ENCODE data around the gene S100A5. TPM values are rescaled to one million over a fixed set of nuclear protein-coding genes. Genes with fewer than 3 reads are reported as not detected.
A peak's percentile ranks its signal among the peaks of the same experiment; 100 is the strongest.

The S100A5 gene
- total RNA-seq, 1 donor from 2014 or later, result 0.47 TPM

GRCh38 chr1:153505576-153505975 lies 35.2 kb downstream of the S100A5 start:
- no peak overlapping the region for H3K4me3 Mint-ChIP-seq (ENCODE audit: unreplicated experiment)
- no peak for DNase-seq (ENCODE audit: low spot score)
- H3K36me3 Mint-ChIP-seq (ENCODE audit: low read depth), result no peaks in the 10 kb centered on the region
- TF ChIP-seq CTCF (IDR thresholded peaks at IDR 0.05), result no peak
- H3K9me3 Mint-ChIP-seq (ENCODE audit: low read depth), result no peaks in the 10 kb centered on the region
- H3K4me1 Mint-ChIP-seq (ENCODE audit: low read depth), result peaks cover 31% of the 10 kb centered on the region
- no peak overlapping the region for H3K27ac Mint-ChIP-seq (ENCODE audit: unreplicated experiment)
- H3K27me3 Mint-ChIP-seq (ENCODE audit: low read depth), result no peaks in the 10 kb centered on the region

DNA sequence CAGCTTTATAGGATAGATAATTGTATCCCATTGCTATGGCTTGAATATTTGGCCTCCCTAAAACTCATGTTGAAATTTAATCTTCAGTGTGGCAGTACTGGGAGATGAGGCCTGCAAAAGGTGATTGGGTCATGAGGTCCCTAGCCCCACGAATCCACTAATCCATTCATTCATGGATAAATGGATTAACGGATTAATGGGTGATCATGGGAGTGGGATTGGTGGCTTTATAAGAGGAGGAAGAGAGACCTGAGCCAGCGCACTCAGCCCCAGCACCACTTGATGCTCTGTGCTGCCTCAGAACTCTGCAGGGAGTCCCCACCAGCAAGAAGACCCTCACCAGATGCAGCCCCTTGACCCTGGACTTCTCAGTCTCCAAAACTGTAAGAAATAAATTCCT lies 37.0 kb downstream of the S100A5 start:
- Mint-ChIP-seq H3K9me3 (ENCODE audit: low read depth) (no peaks in the 10 kb centered on the region), H3K27me3 (ENCODE audit: low read depth) (peaks cover 14% of the 10 kb centered on the region), H3K4me1 (ENCODE audit: low read depth) (peaks cover 27% of the 10 kb centered on the region), H3K36me3 (ENCODE audit: low read depth) (no peaks in the 10 kb centered on the region), H3K27ac (ENCODE audit: unreplicated experiment) (no peak overlapping the region), H3K4me3 (ENCODE audit: unreplicated experiment) (no peak overlapping the region)
- DNase-seq (ENCODE audit: low spot score), result no peak
- no peak for TF ChIP-seq CTCF (IDR thresholded peaks at IDR 0.05)

DNA sequence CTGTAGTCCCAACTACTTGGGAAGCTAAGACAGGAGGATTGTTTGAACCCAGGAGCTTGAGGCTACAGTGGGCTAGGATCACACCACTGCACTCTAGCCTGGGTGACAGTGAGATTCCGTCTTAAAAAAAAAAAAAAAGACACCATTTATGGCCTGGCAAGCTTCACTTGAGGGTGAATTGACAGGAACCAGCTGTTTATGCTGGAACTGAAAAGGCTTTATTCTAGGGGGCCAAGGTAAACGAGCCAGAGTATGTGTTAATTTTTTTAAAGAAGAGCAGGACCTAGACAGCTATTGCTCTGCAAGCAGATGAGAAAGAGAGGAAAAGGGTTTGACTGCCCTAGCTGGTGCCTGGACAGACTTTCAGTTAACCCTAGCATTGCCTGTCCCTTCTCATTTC lies 42.0 kb downstream of the S100A5 start:
- H3K27ac Mint-ChIP-seq (ENCODE audit: unreplicated experiment), result no peak overlapping the region
- no peaks in the 10 kb centered on the region for H3K4me1 Mint-ChIP-seq (ENCODE audit: low read depth)
- peaks cover 29% of the 10 kb centered on the region for H3K27me3 Mint-ChIP-seq (ENCODE audit: low read depth)
- no peak for TF ChIP-seq CTCF (IDR thresholded peaks at IDR 0.05)
- DNase-seq (ENCODE audit: low spot score), result no peak
- no peak overlapping the region for H3K4me3 Mint-ChIP-seq (ENCODE audit: unreplicated experiment)
- H3K9me3 Mint-ChIP-seq (ENCODE audit: low read depth), result no peaks in the 10 kb centered on the region
- H3K36me3 Mint-ChIP-seq (ENCODE audit: low read depth), result no peaks in the 10 kb centered on the region

- Mint-ChIP-seq H3K4me3 (ENCODE audit: unreplicated experiment) (no peak overlapping the region), H3K27me3 (ENCODE audit: low read depth) (peaks cover 47% of the 10 kb centered on the region), H3K36me3 (ENCODE audit: low read depth) (no peaks in the 10 kb centered on the region), H3K9me3 (ENCODE audit: low read depth) (no peaks in the 10 kb centered on the region), H3K4me1 (ENCODE audit: low read depth) (peaks cover 3% of the 10 kb centered on the region), H3K27ac (ENCODE audit: unreplicated experiment) (no peak overlapping the region)
- TF ChIP-seq CTCF (IDR thresholded peaks at IDR 0.05), result no peak
- DNase-seq (ENCODE audit: low spot score), result no peak
Measured at GRCh38 chr1:153495536-153495935, 45.2 kb downstream of the S100A5 start.

DNA sequence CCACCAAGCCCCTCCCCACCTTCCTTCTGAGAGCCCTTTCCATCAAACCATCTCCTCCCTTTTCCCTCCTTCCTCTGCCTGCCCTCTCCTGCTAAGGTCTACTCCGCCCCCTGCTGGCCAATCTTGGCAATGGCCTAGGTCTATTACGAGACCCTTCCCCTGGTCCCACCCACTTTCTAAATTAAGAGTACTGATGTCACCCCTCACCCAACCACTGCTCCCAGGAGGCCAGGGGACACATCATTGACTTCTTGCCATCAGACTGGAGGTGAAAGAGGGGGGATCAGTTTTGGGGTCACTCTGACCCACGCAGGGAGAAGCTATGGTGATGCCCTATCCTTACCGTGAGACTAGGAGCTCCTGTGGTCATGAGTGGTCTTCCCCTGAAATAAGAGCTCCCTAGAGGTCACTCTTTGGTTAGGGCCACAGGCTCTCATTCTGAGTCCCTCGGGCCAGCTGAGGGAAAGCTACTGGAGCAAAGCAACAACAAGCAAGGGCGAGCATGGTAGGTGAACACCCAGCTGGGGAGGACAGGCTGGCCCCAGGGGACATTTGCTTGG lies 45.7 kb downstream of the S100A5 start:
- H3K4me3 Mint-ChIP-seq (ENCODE audit: unreplicated experiment), result no peak overlapping the region
- H3K9me3 Mint-ChIP-seq (ENCODE audit: low read depth), result no peaks in the 10 kb centered on the region
- peaks cover 6% of the 10 kb centered on the region for H3K4me1 Mint-ChIP-seq (ENCODE audit: low read depth)
- H3K36me3 Mint-ChIP-seq (ENCODE audit: low read depth), result no peaks in the 10 kb centered on the region
- no peak for DNase-seq (ENCODE audit: low spot score)
- H3K27ac Mint-ChIP-seq (ENCODE audit: unreplicated experiment), result no peak overlapping the region
- TF ChIP-seq CTCF (IDR thresholded peaks at IDR 0.05), result peak; percentile 97
- H3K27me3 Mint-ChIP-seq (ENCODE audit: low read depth), result peaks cover 48% of the 10 kb centered on the region

Measured in chondrocyte (in vitro differentiated cells).